DMS79 (cell line): ENCODE results near the gene ARL5A.
"Not testable (repeated sequence)": the region's sequence is repeated elsewhere in the genome, so short reads cannot be mapped to it uniquely, and the experiment has no call there.

Experiments
- DNase-seq: peaks from one replicate; lab custom pipeline; 2025; lab: John Stamatoyannopoulos, UW

ARL5A gene

DNA sequence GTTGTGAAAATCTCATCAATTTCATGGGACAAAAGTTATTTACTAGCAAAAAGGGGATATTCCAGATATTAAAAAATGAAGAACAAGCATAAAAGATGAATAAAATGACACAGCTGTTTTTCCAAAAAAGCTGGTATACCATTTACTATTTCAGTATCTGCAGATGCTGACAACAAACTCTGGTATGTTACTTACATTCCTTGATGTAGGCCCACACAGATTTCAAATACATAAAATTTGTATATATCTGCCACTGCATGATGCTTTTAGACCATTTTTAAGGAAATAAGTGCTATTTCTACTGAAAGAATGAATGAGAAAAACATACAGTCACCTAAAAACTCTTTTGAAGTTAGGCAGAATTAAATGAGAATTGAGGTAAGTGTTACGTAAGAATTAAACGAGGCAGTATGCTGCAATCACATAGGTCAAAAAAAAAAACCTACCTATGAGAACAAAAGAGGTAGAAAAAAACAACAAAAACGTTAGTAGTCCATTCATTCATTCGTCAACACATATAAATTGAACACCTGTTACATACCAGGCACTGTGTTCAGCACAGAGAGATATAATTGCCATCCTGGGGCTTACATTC lies 32.5 kb downstream of the ARL5A start:
- DNase-seq = no peak

DNA sequence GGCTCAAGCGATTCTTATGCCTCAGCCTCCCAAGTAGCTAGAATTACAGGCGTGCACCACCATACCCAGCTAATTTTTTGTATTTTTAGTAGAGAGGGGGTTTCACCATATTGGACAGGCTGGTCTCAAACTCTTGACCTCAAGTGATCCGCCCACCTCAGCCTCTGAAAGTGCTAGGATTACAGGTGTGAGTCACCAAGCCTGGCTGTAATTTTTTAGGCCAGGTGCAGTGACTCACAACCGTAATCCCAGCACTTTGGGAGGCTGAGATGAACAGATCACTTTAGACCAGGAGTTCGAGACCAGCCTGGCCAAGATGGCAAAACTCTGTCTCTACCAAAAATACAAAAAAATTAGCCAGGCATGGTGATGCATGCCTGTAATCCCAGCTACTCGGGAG lies 33.8 kb downstream of the ARL5A start:
- not testable (repeated sequence) for DNase-seq

DNA sequence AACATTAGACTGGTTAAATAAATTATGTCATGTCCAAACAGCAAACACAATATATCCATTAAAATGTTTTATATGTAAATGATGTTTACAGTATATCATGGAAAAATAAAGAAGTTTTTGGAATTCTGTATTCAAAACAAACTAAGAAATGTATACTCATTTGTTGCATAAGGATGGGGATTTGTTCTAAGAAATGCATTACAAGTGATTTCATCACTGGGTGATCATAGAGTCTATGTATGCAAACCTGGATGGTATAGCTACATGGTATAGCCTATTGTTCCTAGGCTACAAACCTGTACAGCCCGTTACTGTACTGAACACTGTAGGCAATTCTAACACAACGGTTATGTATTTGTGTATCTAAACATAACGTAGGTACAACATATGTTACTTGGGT lies 35.1 kb downstream of the ARL5A start:
- DNase-seq = no peak

DNA sequence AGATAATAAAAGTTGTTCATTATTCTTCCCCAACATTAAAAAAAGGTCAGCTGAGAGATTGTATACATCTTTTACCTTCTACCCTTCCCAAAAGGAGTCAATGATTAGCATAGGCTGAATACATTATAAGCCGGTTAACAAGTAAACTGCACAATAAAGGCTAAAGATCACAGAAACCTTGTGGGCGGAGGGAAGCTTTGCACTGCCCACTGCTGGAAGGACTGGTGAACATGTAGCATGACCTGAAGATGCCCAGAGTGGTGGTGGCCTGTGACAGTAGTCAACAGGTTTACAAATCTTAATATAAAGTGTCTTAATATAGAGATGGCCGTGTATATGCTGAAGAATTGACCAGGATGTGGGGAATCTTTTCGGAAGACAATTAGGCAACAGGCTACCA lies 35.6 kb downstream of the ARL5A start:
- no peak for DNase-seq

DNA sequence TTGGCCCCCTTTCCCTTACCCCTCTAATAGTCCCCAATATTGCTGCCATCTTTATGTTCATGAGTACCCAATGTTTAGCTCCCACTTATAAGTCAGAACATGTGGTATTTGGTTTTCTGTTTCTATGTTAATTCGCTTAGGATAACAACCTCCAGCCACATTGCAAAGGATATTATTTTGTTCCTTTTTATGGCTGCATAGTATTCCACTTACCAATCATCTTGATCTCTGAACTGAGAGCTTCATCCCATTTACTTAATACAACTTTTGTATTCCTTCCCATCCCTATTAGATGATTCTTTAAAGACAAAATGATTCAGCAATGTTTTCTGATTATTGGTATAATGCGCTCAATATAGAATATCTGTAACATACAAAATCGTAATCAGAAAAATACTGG lies 36.7 kb downstream of the ARL5A start:
- DNase-seq = no peak

DNA sequence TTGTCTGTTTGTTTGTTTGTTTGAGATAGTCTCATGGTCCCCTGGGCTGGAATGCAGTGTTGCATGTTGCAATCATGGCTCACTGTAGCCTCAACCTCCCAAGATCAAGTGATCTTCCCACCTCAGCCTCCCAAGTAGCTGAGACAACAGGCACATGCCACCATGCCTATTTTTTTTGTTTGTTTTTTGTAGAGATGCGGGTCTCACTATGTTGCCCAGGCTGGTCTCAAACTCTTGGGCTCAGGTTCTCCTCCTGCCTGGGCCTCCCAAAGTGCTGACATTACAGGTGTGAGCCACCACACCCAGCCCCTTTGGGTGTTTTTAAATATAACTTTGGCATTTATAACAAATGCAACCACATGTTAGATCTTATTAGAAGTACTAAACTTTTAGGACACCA lies 37.5 kb downstream of the ARL5A start:
- DNase-seq = no peak

DNA sequence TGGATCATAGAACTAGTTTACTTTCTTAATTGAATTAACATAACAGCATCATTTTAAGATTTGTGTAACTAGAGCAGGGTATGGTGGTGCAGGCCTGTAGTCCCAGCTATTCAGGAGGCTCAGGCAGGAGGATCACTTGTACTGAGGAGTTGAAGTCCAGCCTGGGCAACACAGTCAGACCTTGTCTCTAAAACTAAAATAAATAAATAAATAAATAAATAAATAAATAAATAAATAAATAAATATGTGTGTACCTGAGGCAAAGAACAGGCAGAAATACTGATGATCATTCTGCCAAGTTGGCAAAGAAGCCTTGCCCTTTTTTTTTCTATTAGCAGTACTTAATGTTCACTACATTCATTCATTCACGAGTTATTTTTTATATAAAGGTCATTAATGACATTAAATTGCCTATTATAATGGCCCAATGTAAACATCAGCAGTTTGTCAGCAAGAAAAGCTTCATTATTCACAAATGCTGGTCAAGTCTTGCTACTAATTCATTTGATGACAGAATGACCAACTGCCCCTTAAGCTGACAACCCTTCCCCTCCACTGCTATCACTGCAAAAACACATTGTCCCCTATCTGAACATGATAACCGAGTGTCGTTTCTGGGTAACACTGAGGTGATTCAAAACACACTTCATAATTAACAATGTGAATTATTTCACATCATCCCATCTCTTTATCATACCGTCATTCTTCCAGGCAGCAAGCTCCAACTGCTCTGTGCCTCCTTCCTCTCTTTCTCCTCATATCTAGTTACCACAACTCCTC lies 39.0 kb downstream of the ARL5A start:
- DNase-seq = no peak

DNA sequence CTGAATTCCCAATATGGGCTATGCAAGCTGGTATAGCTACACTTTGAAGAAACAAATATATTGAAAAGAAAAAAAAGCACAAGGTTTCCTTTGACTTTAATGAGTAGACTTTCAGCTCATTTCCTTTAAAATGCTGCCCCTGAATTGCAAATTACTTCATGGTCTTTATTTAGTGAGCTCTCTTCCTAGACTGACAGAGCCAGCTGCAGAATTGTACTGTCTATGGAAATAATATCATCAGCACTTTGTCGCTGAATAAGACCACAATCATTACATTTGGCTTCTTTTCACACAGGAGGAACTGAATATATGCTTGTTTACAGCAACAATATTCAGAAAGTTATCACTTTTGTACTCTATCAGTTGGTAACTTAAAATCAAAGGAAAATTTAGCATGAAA lies 41.7 kb downstream of the ARL5A start:
- no peak for DNase-seq

DNA sequence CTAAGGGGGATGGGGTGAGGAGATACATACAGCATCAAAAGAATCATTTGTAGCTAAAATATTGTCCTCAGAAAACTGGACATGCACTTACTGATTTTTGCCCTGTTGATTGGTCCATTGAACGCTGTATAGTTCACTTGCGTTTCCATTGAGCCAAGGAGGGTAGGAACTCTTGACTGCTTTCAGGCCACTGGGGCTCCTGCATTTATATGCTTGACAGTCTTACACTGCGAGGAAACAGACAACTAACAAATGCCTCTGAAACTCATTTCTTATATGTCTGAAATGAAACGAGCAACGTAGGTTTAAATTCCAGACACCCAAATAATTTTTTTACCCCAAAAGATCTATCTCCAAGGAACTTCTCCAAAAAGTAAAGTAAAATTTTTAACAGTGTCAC lies 42.1 kb downstream of the ARL5A start:
- DNase-seq = no peak

DNA sequence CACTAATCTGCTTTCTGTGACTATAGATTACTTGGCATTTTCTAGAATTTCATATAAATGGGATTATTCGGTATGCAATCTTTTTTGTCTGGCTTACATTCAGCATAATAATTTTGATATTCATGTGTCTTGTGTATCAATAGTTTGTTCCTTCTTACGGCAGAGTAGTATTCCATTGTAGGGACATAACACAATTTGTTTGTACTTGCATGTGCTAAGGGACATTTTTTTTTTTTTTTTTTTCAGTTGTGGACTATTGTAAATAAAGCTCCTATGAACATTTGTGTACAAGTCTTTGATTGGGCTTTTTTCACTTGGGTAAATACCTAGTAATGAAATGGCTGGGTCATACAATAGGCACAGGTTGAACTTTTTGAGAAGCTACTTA lies 45.1 kb downstream of the ARL5A start:
- no peak for DNase-seq

DNA sequence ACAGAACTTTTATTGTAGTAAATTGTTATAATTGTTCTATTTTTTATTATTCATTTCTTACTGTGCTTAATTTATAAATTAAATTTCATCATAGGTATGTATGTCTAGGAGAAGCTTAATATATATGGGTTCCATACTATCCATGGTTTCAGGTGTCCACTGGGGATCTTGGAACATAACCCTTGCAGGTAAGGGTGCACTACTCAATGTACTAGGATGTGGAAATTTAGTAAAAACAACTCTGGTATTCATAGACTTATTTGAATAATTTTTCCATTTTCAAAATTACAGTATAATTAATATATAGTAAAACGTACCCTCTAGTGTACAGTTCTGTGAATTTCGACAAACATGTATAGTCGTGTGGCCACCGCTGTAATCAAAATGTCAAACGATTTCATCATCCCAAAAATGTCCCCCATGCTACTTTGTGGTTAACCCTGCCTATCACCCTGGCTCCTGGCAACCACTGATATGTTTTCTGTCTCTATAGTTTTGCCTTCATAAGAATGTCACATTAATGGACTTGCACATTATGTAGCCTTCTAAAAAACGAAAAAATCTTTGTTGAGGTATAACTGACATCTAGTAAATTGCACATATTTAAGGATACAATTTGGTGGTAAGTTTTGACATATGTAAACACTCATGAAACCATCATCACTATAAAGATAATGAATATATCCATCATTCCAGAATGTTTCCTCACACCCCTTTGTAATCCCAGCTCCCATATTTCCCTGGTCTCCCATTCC lies 45.7 kb downstream of the ARL5A start:
- DNase-seq = no peak

DNA sequence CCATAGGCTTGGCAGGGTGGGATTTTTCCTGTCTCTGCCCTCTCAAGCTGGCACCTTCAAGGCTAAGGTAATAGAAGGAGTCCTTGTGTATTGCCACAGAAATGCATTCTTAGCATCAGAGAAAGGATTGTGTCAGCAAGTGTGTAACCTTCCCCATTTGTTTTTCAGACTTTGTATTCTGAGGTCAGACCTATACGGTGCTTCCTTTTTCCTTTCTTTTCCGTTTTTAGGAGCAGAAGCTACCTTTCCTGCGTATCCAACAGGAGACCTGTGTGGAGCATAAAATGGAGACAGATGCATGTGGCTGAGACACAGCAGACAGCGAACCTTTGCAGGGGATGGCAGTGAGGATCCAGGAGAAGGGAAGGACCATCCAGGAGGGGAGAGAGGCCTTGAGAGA lies 46.6 kb downstream of the ARL5A start:
- DNase-seq = no peak

DNA sequence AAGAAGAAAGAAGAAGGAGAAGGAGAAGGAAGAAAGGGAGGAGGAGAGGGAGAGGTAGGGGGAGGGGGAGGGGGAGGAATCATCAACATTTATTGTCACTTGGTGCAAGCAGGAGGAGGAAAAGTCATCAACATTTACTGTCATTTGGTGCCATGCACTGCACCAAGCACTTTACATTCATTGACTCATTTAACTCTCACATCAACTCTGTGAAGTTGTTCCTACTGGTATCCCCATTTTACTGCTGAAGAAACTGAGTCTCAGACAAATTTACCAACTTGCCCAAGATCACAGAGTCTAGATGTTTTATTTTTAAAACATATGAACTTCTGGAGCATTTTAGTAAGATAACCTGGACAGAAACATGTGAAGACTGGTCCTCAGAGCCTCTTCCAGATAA lies 47.3 kb downstream of the ARL5A start:
- no peak for DNase-seq

DNA sequence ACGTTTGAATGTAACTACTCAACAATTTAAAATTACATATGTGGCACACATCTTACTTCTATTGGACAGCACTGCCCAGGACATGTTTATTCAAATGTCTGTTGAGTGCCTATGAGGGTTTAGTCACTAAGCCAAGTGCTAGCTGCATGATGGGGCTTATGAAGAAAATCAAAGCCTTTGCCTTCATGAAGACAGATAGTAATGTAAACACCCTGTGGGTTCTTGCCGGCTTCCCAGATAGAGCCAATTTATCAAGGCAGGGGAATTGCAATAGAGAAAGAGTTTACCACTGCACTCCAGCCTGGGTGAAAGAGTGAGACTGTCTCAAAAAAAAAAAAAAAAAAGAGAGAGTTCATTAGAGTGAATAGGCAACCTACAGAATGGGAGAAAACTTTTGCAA lies 50.3 kb downstream of the ARL5A start:
- no peak for DNase-seq

DNA sequence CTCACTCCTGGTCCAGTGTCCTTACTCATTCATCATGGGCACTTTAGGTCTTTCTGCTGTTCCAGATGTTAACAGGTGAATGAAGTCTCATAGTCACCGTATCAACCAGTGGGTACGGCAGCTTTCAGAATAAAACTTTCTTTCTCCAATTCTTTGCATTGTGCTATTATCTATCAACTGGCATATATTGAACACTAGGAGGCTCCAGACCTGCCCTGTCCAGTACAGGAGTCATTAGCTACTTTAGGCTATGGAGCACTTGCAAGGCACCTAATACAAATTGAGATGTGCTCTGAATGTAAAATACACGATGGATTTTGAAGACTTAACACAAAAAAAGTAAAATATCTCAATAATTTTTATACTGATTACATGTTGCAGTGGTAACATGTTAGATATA lies 50.7 kb downstream of the ARL5A start:
- no peak for DNase-seq

DNA sequence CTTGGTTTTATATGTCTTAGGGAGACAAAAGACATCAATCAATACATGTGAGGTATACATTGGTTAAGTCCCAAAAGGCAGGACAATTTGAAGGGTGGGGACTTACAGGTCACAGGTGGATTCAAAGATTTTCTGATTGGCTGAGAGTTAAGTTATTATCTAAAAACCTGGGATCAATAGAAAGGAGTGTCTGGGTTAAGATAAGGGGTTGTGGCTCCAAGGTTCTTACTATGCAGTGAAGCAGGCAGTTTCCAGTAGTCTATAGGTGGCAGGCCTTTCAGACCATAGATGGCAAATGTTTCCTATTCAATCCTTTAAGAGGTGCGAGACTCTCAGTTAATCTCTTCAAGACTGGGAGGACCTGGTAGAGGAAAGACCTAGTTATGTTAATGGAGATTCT lies 51.9 kb downstream of the ARL5A start:
- no peak for DNase-seq

DNA sequence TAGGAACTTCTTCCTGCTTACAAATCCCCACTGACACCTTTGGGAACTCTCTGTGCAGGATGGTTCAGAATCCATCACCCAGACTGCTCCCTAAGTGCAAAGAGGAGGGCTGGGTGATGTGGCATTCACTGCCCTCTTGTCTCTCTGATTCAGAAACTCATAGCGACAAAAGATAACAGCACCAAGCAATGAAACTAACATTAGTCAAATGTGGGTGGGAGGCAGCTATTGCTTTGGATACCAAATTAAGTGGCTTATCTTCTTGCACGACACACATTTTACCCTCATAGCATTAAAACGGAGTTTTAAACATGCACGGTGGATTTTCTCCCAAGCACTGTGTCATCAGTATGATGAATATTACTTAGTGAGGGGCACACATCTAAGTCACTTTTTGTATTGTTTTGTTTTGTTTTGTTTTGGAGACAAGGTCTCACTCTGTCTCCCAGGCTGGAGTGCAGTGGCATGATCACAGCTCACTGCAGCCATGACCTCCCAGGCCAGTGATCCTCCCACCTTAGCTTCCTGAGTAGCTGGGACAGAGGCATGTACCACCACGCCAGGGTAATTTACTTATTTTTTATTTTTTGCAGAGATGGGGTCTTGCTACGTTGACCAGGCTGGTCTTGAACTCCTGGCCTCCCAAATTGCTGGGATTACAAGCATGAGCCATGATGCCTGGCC lies 53.0 kb downstream of the ARL5A start:
- DNase-seq = no peak

DNA sequence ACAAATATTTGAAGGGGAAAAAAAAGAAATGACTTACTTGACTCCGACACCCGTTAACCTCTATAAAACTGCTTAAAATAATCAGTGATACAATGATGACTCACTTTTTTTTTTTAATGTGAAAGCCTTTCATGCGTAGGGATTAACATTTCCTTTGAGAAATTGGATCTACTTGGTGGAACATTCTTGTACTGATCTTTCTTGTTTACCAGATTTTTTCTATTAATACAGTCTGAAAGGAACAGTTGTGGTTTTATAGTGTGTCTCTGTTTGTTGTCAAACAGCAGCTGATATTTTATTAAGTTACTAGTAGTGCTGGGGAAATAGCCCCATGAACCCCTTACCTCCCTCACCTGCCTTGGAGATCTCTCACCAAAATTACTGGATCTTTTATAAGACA lies 53.7 kb downstream of the ARL5A start:
- DNase-seq = no peak

DNA sequence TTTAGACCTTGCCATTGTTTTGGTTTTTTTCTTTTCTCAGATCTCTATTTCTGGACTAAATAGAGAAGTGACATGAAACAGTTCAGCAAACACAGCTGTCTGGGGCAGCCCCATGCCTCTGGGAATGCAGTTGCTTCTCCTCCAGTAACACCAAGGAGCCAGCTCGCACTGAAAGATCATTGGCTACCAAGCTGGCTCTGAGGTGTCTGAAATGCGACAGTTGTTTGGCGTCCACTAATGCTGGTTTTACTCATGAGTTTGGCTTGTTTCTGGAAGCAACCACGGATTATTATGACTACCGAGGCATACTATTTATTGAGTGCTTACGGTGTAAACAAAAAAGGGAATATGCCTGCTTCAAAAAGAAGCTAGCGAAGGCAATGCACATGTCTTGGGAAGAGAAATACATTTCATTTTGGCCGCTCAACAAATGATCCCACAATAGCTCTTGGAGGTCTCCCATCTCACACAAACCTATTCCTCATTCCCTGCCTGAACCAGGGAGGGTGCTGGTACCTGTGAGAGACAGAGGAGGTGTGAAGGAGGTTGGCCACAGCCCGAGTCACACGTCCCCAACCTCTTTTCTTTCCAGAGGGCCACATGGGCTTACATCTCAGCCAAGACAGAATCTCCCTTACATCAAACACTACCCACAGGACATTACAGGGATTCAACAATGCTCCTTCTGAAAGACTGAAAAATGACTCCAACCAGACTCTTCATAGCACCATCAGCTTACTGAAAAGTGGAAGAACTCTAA lies 56.4 kb downstream of the ARL5A start:
- no peak for DNase-seq

DNA sequence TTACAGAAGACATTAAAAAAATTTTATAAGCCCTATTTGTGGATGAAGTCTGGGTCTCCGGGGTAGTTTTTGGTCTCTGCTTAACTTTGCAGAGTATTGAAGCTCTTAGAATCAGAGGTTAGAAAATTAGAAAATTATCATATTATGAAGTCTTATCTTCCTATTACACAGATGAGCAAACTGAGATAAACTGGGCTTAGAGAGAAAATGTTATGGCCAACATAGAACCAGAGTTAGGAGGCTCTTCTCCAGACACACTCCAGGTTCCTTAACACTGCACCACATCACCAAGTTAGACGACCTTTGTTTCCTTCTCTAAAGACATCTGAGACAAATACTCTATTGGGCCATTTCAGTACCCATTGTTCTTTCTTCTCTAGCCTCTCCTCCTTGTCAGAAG lies 57.2 kb downstream of the ARL5A start:
- no peak for DNase-seq

DNA sequence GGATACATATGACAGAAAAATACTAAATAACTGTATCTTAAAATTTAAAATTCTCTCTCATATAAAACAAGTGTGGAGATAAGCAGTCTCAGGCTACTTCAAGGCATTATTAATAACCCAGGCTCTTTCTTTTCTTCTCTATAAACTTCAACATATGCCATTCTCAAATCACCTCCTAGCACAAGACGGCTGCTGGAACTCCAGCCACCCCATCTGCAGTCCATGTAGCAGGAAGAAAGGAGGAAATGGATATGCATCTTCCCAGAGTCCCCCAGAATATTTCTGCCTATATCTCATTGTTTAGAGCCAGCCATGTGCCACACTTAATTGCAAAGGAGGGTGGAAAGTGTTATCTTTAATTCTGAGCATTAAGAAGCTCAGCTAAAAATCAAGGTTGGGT lies 58.6 kb downstream of the ARL5A start:
- no peak for DNase-seq

DNA sequence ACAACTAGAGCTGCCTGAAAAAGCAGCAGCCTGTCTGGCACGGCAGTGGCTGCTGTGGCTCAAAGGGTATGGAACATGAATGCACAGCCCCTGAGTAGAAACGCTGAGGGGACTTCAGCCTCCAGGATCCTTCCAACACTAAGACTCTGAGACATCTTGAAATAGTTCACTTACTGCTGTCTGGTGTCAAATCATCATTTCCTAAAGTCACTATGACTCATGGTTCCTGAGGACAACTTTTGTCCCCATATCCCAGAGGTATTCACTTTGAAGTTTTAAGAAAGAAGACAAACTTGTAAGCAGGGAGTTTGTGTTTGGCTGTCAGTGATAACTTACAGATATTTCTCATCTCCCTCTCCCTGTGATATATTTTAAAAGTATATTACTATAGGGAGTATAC lies 60.7 kb downstream of the ARL5A start:
- DNase-seq = no peak
